HepG2 (cell line): Measurements from ENCODE around the gene RASSF4. TPM values are rescaled to one million over a fixed set of nuclear protein-coding genes. Genes with fewer than 3 reads are reported as not detected.
A peak's percentile ranks its signal among the peaks of the same experiment; 100 is the strongest.

Experiments
- CBX1 ChIP-seq: IDR thresholded peaks from one replicate; pipeline ENCODE4 v1.6.1; 2016; ENCODE audit warnings: antibody characterized with exemption, low read depth
- HMG20B ChIP-seq: conservative IDR thresholded peaks from 2 replicates; pipeline ENCODE4 v1.6.1; 2016; ENCODE audit warnings: missing genetic modification reagents, missing compliant biosample characterization
- HNRNPL ChIP-seq: fragments of 200-400 bp; formaldehyde crosslinking; IDR thresholded peaks from 2 replicates; pipeline ENCODE4 v1.6.1; 2017; ENCODE audit warnings: mild to moderate bottlenecking, low read depth, low read length
- IRF2 ChIP-seq: IDR thresholded peaks from 2 replicates; pipeline ENCODE4 v1.6.1; 2018; ENCODE audit warnings: missing genetic modification reagents, missing compliant biosample characterization
- NFYB ChIP-seq: sonication (generic); formaldehyde crosslinking; IDR thresholded peaks from 2 replicates; pipeline ENCODE4 v1.4.0; 2020; ENCODE audit warnings: missing genetic modification reagents
- PAF1 ChIP-seq: IDR thresholded peaks from 2 replicates; pipeline ENCODE4 v1.6.1; 2016; ENCODE audit warnings: missing genetic modification reagents, missing compliant biosample characterization
- RAD21 ChIP-seq: fragments of 450-650 bp; formaldehyde crosslinking; IDR thresholded peaks from 2 replicates; pipeline ENCODE4 v1.5.0; 2020; ENCODE audit warnings: mild to moderate bottlenecking
- RAD51 ChIP-seq: fragments of 450-650 bp; IDR thresholded peaks from 2 replicates; pipeline ENCODE4 v1.6.1; 2016; ENCODE audit warnings: borderline replicate concordance
- REPIN1 ChIP-seq: sonication (generic); formaldehyde crosslinking; IDR thresholded peaks from 2 replicates; pipeline ENCODE4 v1.8.0; 2022; ENCODE audit warnings: missing genetic modification reagents, low read depth, mild to moderate bottlenecking, borderline replicate concordance
- SRY ChIP-seq: sonication (generic); formaldehyde crosslinking; IDR thresholded peaks from 2 replicates; pipeline ENCODE4 v1.8.0; 2022; ENCODE audit warnings: mild to moderate bottlenecking, missing genetic modification reagents
- TCF7 ChIP-seq: sonication (generic); IDR thresholded peaks from 2 replicates; pipeline ENCODE4 v1.6.1; 2016; ENCODE audit warnings: antibody characterized with exemption, low read depth
- ZNF501 ChIP-seq: sonication (generic); formaldehyde crosslinking; IDR thresholded peaks from 2 replicates; pipeline ENCODE4 v1.5.1; 2020; ENCODE audit warnings: mild to moderate bottlenecking, moderate library complexity, missing genetic modification reagents
- ZNF543 ChIP-seq: sonication (generic); formaldehyde crosslinking; IDR thresholded peaks from 2 replicates; pipeline ENCODE4 v1.4.0; 2020; ENCODE audit warnings: mild to moderate bottlenecking, missing genetic modification reagents
- ZNF598 ChIP-seq: sonication (generic); formaldehyde crosslinking; IDR thresholded peaks from 2 replicates; pipeline ENCODE4 v1.5.1; 2020; ENCODE audit warnings: mild to moderate bottlenecking, missing genetic modification reagents, borderline replicate concordance
- polyA plus RNA-seq, 8 experiments: library from polyadenylated mRNA; depleted of rRNA in 3 of 8; stranded (reverse) in 7 of 8; unstranded in 1 of 8; fragments of >200 nt; fragmentation: Illumina TruSeq in 4 of 8; extraction: Trizol in 4 of 8; gene quantifications; 2 replicates each; pipeline versions ENCODE4 v1.2.1 to v1.2.3, GENCODE V29; 2011 to 2016; ENCODE audit warnings: low read depth in 4 of 8, missing spikeins in 1 of 8, mixed read lengths in 1 of 8; ENCODE audit not compliant: insufficient read depth in 1 of 8
- total RNA-seq, 5 experiments: library from RNA; depleted of rRNA; stranded (reverse); fragments of >200 nt; fragmentation: Illumina TruSeq; extraction: Trizol; gene quantifications; 2 replicates each; pipeline ENCODE4 v1.2.3, GENCODE V29; 2016; ENCODE audit warnings: low read depth in 1 of 5
- TF ChIP-seq, protein P1 (sequence below): sonication (generic); formaldehyde crosslinking; IDR thresholded peaks from 2 replicates; pipeline ENCODE4 v1.8.0; 2023; ENCODE audit warnings: mild to moderate bottlenecking, missing genetic modification reagents
- TF ChIP-seq, protein P2 (sequence below): sonication (generic); formaldehyde crosslinking; IDR thresholded peaks from 2 replicates; pipeline ENCODE4 v1.4.0; 2020; ENCODE audit warnings: low read depth, mild to moderate bottlenecking, missing genetic modification reagents
- TF ChIP-seq, protein P3 (sequence below): sonication (generic); formaldehyde crosslinking; IDR thresholded peaks from 2 replicates; pipeline ENCODE4 v1.5.1; 2020; ENCODE audit warnings: missing genetic modification reagents, mild to moderate bottlenecking, borderline replicate concordance
- TF ChIP-seq, protein P4 (sequence below): IDR thresholded peaks from 2 replicates; pipeline ENCODE4 v1.6.1; 2016; ENCODE audit warnings: low read depth, control low read depth
- TF ChIP-seq, protein P5 (sequence below): IDR thresholded peaks from 2 replicates; pipeline ENCODE4 v1.6.1; 2016; ENCODE audit warnings: mild to moderate bottlenecking
- TF ChIP-seq, protein P6 (sequence below): sonication (generic); formaldehyde crosslinking; conservative IDR thresholded peaks from 2 replicates; pipeline ENCODE4 v1.4.0; 2020; ENCODE audit warnings: missing genetic modification reagents

RASSF4 gene
- total and polyA plus RNA-seq, 2 of the 13 experiments (the other 11 are each of a cell fraction or from before 2014, with no cell fraction given): 34.0 to 51.7 TPM

DNA sequence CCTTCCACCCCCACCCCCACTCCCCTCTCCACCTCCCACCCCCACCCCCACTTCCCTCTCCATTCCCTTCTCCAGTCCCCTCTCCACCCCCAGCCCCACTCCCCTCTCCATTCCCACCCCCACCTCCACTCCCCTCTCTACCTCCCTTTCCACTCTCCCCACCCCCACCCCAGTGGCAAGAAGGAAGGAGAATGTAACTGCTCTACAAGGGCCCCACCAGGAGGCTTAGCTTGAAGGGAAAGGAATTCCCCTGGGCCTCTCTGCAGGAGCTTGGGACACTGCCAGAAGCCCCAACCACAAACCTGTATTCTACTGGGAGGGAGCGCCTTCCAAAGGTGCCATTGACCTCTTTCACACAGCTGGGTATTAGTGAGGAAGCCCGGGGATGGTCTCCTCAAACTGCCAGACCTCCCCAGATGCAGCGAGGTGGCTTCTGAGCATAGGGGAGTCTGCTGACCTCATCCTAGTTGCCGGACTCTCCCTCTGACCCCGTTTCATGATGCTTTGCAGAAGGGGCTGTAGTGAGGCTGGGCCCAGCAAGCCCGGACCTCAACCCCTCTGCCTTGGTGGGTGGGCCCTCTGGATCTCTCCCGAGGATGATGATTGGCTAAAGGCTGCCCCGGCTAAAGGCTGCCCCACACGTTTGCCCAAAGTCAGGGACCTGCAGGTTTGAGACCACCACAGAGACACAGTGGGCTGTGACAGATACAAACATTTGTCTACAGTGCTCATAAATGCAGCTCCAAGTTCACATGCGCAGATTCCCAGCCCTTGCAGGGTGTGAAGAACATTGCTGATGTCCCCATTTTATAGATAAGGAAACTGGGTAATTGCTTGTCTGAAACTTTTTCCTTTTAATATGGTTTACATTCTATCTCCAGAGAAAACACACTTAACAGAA is 16.1 kb downstream of the RASSF4 start (continued):
- TF ChIP-seq, protein P1, sequence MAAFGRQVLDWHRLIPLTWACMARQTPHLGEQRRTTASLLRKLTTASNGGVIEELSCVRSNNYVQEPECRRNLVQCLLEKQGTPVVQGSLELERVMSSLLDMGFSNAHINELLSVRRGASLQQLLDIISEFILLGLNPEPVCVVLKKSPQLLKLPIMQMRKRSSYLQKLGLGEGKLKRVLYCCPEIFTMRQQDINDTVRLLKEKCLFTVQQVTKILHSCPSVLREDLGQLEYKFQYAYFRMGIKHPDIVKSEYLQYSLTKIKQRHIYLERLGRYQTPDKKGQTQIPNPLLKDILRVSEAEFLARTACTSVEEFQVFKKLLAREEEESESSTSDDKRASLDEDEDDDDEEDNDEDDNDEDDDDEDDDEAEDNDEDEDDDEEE (CRISPR knock-in tag): no peak
- TF ChIP-seq, protein P2, sequence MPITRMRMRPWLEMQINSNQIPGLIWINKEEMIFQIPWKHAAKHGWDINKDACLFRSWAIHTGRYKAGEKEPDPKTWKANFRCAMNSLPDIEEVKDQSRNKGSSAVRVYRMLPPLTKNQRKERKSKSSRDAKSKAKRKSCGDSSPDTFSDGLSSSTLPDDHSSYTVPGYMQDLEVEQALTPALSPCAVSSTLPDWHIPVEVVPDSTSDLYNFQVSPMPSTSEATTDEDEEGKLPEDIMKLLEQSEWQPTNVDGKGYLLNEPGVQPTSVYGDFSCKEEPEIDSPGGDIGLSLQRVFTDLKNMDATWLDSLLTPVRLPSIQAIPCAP: 0 out of 2 replicates have a peak, but pooled peaks have one; percentile 49
- no peak for TF ChIP-seq REPIN1 (CRISPR knock-in tag)
- peak; percentile 67 for TF ChIP-seq NFYB (CRISPR knock-in tag)
- 0 out of 2 replicates have a peak, but pooled peaks have one; percentile 8 for TF ChIP-seq TCF7
- no peak for TF ChIP-seq HMG20B
- TF ChIP-seq IRF2 (CRISPR knock-in tag): peak; percentile 63; the same call in 1 of the 2 replicates
- peak; percentile 53; the same call in 1 of the 2 replicates for TF ChIP-seq ZNF543
- no peak for TF ChIP-seq SRY (CRISPR knock-in tag)
- no peak for TF ChIP-seq RAD51
- TF ChIP-seq, protein P3, sequence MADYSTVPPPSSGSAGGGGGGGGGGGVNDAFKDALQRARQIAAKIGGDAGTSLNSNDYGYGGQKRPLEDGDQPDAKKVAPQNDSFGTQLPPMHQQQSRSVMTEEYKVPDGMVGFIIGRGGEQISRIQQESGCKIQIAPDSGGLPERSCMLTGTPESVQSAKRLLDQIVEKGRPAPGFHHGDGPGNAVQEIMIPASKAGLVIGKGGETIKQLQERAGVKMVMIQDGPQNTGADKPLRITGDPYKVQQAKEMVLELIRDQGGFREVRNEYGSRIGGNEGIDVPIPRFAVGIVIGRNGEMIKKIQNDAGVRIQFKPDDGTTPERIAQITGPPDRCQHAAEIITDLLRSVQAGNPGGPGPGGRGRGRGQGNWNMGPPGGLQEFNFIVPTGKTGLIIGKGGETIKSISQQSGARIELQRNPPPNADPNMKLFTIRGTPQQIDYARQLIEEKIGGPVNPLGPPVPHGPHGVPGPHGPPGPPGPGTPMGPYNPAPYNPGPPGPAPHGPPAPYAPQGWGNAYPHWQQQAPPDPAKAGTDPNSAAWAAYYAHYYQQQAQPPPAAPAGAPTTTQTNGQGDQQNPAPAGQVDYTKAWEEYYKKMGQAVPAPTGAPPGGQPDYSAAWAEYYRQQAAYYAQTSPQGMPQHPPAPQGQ (CRISPR knock-in tag): peak; percentile 99; the same call in 1 of the 2 replicates
- TF ChIP-seq, protein P4, sequence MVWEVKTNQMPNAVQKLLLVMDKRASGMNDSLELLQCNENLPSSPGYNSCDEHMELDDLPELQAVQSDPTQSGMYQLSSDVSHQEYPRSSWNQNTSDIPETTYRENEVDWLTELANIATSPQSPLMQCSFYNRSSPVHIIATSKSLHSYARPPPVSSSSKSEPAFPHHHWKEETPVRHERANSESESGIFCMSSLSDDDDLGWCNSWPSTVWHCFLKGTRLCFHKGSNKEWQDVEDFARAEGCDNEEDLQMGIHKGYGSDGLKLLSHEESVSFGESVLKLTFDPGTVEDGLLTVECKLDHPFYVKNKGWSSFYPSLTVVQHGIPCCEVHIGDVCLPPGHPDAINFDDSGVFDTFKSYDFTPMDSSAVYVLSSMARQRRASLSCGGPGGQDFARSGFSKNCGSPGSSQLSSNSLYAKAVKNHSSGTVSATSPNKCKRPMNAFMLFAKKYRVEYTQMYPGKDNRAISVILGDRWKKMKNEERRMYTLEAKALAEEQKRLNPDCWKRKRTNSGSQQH (CRISPR knock-in tag): 0 out of 2 replicates have a peak, but pooled peaks have one; percentile 71
- TF ChIP-seq ZNF598 (CRISPR knock-in tag): no peak
- peak; percentile 46; the same call in 1 of the 2 replicates for TF ChIP-seq ZNF501 (CRISPR knock-in tag)
- peak; percentile 100 for TF ChIP-seq PAF1
- TF ChIP-seq HNRNPL: 0 out of 2 replicates have a peak, but pooled peaks have one; percentile 46
- TF ChIP-seq RAD21 (CRISPR knock-in tag): peak; percentile 30; the same call in 1 of the 2 replicates
- TF ChIP-seq CBX1: peak; percentile 85
- TF ChIP-seq, protein P5, sequence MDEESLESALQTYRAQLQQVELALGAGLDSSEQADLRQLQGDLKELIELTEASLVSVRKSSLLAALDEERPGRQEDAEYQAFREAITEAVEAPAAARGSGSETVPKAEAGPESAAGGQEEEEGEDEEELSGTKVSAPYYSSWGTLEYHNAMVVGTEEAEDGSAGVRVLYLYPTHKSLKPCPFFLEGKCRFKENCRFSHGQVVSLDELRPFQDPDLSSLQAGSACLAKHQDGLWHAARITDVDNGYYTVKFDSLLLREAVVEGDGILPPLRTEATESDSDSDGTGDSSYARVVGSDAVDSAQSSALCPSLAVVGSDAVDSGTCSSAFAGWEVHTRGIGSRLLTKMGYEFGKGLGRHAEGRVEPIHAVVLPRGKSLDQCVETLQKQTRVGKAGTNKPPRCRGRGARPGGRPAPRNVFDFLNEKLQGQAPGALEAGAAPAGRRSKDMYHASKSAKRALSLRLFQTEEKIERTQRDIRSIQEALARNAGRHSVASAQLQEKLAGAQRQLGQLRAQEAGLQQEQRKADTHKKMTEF (CRISPR knock-in tag): peak; percentile 50
- TF ChIP-seq, protein P6, sequence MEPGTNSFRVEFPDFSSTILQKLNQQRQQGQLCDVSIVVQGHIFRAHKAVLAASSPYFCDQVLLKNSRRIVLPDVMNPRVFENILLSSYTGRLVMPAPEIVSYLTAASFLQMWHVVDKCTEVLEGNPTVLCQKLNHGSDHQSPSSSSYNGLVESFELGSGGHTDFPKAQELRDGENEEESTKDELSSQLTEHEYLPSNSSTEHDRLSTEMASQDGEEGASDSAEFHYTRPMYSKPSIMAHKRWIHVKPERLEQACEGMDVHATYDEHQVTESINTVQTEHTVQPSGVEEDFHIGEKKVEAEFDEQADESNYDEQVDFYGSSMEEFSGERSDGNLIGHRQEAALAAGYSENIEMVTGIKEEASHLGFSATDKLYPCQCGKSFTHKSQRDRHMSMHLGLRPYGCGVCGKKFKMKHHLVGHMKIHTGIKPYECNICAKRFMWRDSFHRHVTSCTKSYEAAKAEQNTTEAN (CRISPR knock-in tag): 0 out of 2 replicates have a peak, but pooled peaks have one; percentile 0
